Esophagus squamous epithelium (tissue), 5 donors: ENCODE data around the gene NRXN2. TPM values are rescaled to one million over a fixed set of nuclear protein-coding genes. Genes with fewer than 3 reads are reported as not detected.
A peak's percentile ranks its signal among the peaks of the same experiment; 100 is the strongest.

Experiments used
- DNase-seq: peaks from one replicate; lab custom pipeline; 2025; lab: John Stamatoyannopoulos, UW
- H3K27ac ChIP-seq, 4 donors: fragments of 200-600 bp; sonication (generic); one replicate each; pipeline ENCODE4 v1.5.1; 2016 to 2019; ENCODE audit warnings: mild to moderate bottlenecking in 1 of 4
- H3K27me3 ChIP-seq, 4 donors: fragments of 200-600 bp; sonication (generic); 1 replicate in 3 of 4; 2 replicates in 1 of 4; pipeline versions ENCODE4 v1.5.1 to v1.6.0; 2017 to 2021; ENCODE audit warnings: antibody characterized with exemption in 1 of 4
- H3K36me3 ChIP-seq, 3 donors: fragments of 200-600 bp; sonication (generic); one replicate each; pipeline ENCODE4 v1.5.1; 2016 to 2019
- H3K4me1 ChIP-seq, 3 donors: fragments of 200-600 bp; sonication (generic); one replicate each; pipeline ENCODE4 v1.5.1; 2017 to 2019
- H3K4me3 ChIP-seq, 4 donors: fragments of 200-600 bp; sonication (generic); 1 replicate in 3 of 4; 2 replicates in 1 of 4; pipeline ENCODE4 v1.5.1; 2016 to 2019; ENCODE audit warnings: mild to moderate bottlenecking in 2 of 4, moderate library complexity in 1 of 4
- H3K9me3 ChIP-seq, 3 donors: fragments of 200-600 bp; sonication (generic); one replicate each; pipeline ENCODE4 v1.5.1; 2016 to 2019
- POLR2A ChIP-seq, 4 donors: fragments of 450-650 bp; IDR thresholded peaks; one replicate each; pipeline ENCODE4 v1.6.1; 2017; ENCODE audit warnings: antibody characterized with exemption in 4 of 4, mild to moderate bottlenecking in 4 of 4, moderate library complexity in 3 of 4
- WGBS, 2 donors: methylation state at CpG; one replicate each; pipeline ENCODE4 v1.1.5; 2018; 5-methylcytosine and 5-hydroxymethylcytosine counted together
- intact Hi-C: fragments of 100-400 bp; cut with DNase I; formaldehyde crosslinking; loops from one replicate; pipeline ENCODE4 v1.15.0; 2022
- total RNA-seq, 4 donors: library from RNA; depleted of rRNA; stranded (reverse); fragments of >200 nt; gene quantifications; one replicate each; pipeline ENCODE4 v1.1.0, GENCODE V29; 2016
- TF ChIP-seq, protein P1 (sequence below), 6 experiments: fragments of 450-650 bp in 4 of 6; fragments of 200-600 bp in 2 of 6; sonication (generic) in 2 of 6; IDR thresholded peaks; one replicate each; pipeline ENCODE4 v1.5.1; 2016 to 2019; ENCODE audit warnings: antibody characterized with exemption in 6 of 6, mild to moderate bottlenecking in 4 of 6, moderate library complexity in 4 of 6
- donor health status: DM: yes; HTN: yes; CAD: no.

Gene NRXN2
- total RNA-seq, 4 donors from 2014 or later, result 0.38 TPM; not detected in 3

DNA sequence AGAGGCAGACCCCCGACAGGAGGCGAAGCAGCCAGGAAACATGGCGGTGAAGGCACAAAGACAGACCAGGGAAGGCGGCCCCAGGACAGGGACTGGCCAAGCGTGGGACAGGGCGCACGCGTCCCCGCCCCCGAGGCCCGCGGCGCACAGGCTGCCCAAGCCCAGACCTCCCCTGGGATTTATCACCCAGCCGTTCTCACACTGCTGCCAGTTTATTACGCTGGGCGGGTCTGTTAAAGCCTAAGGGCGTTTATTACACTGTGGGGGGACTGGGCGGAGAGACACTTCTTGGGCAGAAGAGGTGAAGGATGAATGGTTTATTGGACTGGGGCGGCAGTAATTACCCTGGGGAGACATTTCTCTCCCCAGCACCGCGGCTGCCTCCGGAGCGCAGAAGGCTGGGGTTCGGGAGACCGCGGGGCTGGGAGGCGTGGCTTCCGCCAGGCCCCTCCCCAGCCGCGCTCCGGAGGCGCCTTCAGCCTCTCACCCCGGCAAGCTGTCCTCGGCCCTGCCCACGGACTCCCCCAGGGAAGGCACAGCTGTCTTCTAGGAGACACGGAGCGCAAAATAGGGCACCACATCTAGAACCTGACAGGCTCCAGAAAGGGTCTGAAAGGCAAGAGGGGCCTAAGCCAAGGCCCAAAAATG, 84.9 kb downstream of the NRXN2 start:
- no peak for DNase-seq
- no peak overlapping the region for H3K27ac ChIP-seq
- intact Hi-C loops, result no loop called here
- no peak for TF ChIP-seq POLR2A (IDR thresholded peaks at IDR 0.05)
- TF ChIP-seq, protein P1, sequence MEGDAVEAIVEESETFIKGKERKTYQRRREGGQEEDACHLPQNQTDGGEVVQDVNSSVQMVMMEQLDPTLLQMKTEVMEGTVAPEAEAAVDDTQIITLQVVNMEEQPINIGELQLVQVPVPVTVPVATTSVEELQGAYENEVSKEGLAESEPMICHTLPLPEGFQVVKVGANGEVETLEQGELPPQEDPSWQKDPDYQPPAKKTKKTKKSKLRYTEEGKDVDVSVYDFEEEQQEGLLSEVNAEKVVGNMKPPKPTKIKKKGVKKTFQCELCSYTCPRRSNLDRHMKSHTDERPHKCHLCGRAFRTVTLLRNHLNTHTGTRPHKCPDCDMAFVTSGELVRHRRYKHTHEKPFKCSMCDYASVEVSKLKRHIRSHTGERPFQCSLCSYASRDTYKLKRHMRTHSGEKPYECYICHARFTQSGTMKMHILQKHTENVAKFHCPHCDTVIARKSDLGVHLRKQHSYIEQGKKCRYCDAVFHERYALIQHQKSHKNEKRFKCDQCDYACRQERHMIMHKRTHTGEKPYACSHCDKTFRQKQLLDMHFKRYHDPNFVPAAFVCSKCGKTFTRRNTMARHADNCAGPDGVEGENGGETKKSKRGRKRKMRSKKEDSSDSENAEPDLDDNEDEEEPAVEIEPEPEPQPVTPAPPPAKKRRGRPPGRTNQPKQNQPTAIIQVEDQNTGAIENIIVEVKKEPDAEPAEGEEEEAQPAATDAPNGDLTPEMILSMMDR (IDR thresholded peaks at IDR 0.05), result no peak
- WGBS, 2 donors, result 27 to 51% methylated on average over 14 to 18 of the region's 37 CpGs
- H3K4me3 ChIP-seq, result peak overlapping the region in 2 of 4 donors; percentile 13 to 36
- H3K27me3 ChIP-seq, result peaks cover 3 to 87% (median 11%) of the 10 kb centered on the region in 4 donors
- H3K36me3 ChIP-seq, result no peaks in the 10 kb centered on the region
- H3K9me3 ChIP-seq, result no peaks in the 10 kb centered on the region
- peaks cover 0 to 17% (median 3%) of the 10 kb centered on the region in 3 donors for H3K4me1 ChIP-seq

DNA sequence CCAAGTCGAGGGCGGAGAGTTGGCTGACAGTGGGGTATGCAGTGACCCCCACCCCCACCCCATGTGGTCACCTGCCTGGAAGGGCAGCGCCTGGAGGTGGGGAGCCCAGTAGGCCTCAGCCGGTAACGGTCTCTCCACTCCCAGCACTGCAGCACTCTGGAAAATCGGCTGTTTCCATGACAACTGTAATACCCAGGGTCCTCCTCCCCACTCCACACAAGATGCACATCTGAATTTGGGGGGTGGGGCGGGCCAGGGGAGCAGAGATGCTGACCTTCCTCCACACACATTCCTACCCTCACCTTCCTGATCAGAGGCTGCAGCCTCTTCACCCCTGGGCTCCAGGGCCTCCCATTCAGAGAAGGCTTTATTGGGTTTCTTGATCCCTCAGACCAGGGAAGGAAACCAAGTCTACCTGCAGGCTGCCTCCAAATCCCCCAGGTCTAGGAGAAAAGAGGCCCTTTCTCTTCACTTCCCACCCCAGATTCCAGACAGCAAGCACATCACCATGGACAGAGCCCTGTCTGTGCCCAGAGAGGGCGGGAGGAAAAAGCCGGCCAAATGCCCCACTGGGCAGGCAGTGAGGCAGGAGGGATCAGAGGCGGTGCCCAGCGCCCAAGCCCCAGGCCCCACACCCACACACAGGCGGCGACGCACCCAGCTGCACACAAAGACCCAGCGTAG, 85.5 kb downstream of the NRXN2 start:
- 40% methylated on average over 7 of the region's 15 CpGs; no CpG with 5 or more reads in 1 of the 2 donors for WGBS, 2 donors
- Histone ChIP-seq H3K4me3 (peak overlapping the region in 2 of 4 donors; percentile 13 to 36), H3K9me3 (no peaks in the 10 kb centered on the region), H3K4me1 (peaks cover 0 to 13% (median 0%) of the 10 kb centered on the region in 3 donors), H3K27me3 (peaks cover 3 to 80% (median 7%) of the 10 kb centered on the region in 4 donors), H3K36me3 (no peaks in the 10 kb centered on the region), H3K27ac (no peak overlapping the region)
- DNase-seq, result no peak
- intact Hi-C loops, result no loop called here
- TF ChIP-seq, protein P1 (IDR thresholded peaks at IDR 0.05), result no peak
- no peak for TF ChIP-seq POLR2A (IDR thresholded peaks at IDR 0.05)

DNA sequence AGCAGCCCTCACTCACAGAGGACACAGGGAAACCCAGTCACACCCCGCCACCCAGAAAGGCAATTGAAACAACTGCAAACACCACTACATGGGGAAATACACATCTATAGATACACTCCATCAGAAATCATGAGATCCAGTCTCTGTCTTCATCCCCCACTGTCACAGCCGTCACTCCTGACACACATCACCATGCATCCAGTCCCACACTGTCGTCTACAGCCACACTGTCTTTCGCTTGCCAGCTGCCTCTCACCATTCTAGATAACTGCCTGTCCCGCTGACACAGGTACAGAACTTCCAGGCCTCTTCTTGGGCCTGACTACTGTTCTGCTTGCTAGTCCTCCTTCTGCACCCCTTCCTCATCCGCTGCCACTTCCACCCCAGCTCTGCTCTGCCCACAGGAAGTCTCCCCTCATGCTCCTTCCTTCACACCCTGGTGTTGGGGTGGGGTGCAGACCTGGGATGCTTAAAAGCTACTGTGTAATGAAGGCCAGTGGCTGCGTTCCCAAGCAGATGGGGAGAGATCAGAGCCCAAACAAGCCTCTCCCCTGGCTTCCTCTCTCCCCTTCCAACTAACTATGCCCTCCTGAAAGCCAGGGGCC, 89.3 kb downstream of the NRXN2 start:
- no peak for DNase-seq
- Histone ChIP-seq H3K4me1 (peaks cover 0 to 14% (median 0%) of the 10 kb centered on the region in 3 donors), H3K27ac (no peak overlapping the region), H3K27me3 (peaks cover 0 to 66% (median 6%) of the 10 kb centered on the region in 4 donors), H3K36me3 (no peaks in the 10 kb centered on the region), H3K9me3 (no peaks in the 10 kb centered on the region), H3K4me3 (no peak overlapping the region)
- TF ChIP-seq POLR2A (IDR thresholded peaks at IDR 0.05), result no peak
- WGBS, 2 donors, result 69 to 77% methylated on average over 6 to 7 of the region's 7 CpGs
- intact Hi-C loops, result no loop called here

DNA sequence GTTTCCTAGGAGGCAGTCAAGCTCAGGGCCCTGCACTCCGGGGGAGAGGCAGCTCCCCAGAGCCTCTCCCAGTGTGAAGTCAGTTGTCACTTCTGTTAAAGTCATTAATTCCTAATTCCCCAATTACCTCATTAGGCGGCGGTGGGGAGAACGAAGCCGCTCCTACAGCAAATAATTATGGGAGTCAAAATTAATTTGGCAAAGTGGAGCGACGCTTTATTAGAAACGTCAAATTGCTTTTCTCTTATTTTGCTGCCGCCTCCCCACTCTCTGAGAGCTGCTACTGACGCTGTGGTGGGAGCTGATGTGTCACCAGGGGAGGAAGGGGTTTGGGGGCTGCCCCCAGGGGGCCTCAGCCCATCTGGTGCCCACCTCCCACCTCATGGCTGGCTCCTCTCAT, 90.3 kb downstream of the NRXN2 start:
- no peaks in the 10 kb centered on the region for H3K9me3 ChIP-seq
- intact Hi-C loops, result no loop called here
- no peak overlapping the region for H3K4me3 ChIP-seq
- DNase-seq, result no peak
- TF ChIP-seq, protein P1 (IDR thresholded peaks at IDR 0.05), result no peak
- no peak for TF ChIP-seq POLR2A (IDR thresholded peaks at IDR 0.05)
- no peak overlapping the region for H3K27ac ChIP-seq
- no peaks in the 10 kb centered on the region for H3K36me3 ChIP-seq
- H3K27me3 ChIP-seq, result peaks cover 0 to 56% (median under 1%) of the 10 kb centered on the region in 4 donors
- 83 to 90% methylated on average over 9 to 10 of the region's 10 CpGs for WGBS, 2 donors
- H3K4me1 ChIP-seq, result peaks cover 0 to 6% (median 0%) of the 10 kb centered on the region in 3 donors

DNA sequence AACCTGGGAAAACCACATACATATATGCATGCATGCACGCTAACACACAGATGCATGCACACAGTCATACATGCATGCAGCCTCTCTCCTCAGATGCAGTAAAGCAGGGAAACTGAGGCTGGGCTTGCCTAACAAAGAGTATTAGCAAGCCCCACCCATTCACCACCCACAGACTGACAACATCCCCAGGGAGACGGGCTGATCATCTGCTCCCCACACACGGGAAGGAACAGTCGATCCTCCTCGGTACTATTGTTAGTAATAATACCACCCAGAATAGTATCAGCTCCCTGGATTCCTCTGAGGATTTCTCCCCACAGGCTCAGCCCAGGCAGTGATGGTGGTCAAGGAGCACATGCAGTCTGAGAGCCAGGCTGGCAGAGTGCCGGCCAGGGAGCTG, 90.8 kb downstream of the NRXN2 start:
- Histone ChIP-seq H3K27me3 (peaks cover 0 to 51% (median 0%) of the 10 kb centered on the region in 4 donors), H3K36me3 (no peaks in the 10 kb centered on the region), H3K27ac (no peak overlapping the region), H3K4me3 (no peak overlapping the region), H3K4me1 (peaks cover 0 to 4% (median 0%) of the 10 kb centered on the region in 3 donors), H3K9me3 (no peaks in the 10 kb centered on the region)
- TF ChIP-seq, protein P1 (IDR thresholded peaks at IDR 0.05), result no peak
- TF ChIP-seq POLR2A (IDR thresholded peaks at IDR 0.05), result no peak
- intact Hi-C loops, result no loop called here
- no peak for DNase-seq
- WGBS, 2 donors, result 46 to 50% methylated on average over 1 to 3 of the region's 6 CpGs
